GM19324 (cell line): Measurements from ENCODE around the gene TJP2.

Experiments used
- ATAC-seq: cut with Tn5 transposase; IDR thresholded peaks from one replicate; pipeline ENCODE4 v1.9.1; 2021; ENCODE audit warnings: mild to moderate bottlenecking, moderate library complexity; ENCODE audit not compliant: unreplicated experiment, low FRiP score

The TJP2 gene

GRCh38 chr9:69319324-69320025 is 145.4 kb downstream of the TJP2 start:
- no peak for ATAC-seq

GRCh38 chr9:69322256-69322655 is 148.2 kb downstream of the TJP2 start:
- ATAC-seq = no peak

GRCh38 chr9:69323861-69324260 is 149.8 kb downstream of the TJP2 start:
- no peak for ATAC-seq
